ENCODE results near the gene SERPINB1.
"Not testable (repeated sequence)": the region's sequence is repeated elsewhere in the genome, so short reads cannot be mapped to it uniquely, and the experiment has no call there.

The SERPINB1 gene

DNA sequence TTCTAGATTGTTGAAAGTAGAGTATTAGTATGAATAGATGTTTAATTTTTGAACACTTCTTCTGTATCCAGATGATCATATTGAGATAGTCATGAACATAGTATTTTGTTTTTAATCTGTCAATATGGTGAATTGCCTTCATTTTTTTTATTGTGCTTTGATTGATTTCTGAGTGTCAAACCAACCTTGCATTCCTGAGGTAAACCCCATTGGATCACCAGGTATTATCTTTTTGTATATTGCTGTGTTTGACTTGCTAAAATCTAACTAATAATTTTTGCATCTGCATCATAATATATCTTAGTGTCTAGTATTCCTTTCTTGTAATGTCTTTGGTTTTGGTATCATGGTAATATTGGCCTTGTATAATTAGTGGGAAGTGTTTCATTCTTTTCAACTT, 25.5 kb downstream of the SERPINB1 start:
- no peak for DNase-seq (ENCODE audit: low spot score)

DNA sequence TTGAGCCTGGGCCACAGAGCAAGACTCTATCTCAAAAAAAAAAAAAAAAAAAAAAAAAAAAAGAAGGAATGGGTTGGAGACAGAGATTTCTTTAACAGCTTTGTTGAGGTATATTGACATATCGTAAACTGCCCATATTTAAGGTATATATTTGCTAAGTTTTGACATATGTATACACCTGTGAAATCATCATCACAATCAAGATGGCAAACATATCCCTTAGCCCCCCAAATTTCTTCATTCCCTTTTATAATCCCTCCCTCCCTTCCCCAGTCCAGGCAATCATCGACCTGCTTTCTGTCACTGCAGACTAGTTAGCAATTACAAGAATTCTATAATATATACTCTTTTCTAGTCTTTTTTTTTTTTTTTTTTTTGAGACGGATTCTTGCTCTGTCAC, 29.0 kb downstream of the SERPINB1 start:
- no peak for DNase-seq (ENCODE audit: low spot score)

DNA sequence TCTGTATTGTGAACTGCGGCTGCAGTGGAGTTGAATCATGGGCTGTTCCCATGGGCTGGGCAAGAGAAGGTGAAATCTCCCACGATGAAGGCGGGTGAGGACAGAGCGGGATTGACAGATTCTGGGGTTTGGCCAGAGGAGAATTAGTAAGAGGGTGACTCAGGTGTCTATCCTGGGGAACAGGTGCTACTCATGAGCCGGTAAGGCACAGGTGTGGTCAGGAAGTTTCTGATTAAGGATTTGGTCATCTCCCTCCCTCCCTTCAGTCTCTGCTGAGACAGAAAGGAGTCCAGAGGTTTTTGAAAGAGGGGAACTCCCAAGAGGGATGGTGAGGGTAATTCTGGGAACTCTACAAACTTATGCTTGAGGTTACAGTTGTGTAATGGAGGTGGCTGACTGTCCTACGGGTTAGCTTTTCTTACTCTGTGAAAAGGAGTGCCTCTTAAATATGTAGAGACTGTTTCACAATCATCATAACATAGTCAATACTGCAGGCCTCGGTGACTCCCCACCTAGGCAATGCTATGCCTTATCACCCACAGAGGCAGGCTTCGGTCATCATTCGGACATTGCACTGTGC, 31.5 kb downstream of the SERPINB1 start:
- no peak for DNase-seq (ENCODE audit: low spot score)

DNA sequence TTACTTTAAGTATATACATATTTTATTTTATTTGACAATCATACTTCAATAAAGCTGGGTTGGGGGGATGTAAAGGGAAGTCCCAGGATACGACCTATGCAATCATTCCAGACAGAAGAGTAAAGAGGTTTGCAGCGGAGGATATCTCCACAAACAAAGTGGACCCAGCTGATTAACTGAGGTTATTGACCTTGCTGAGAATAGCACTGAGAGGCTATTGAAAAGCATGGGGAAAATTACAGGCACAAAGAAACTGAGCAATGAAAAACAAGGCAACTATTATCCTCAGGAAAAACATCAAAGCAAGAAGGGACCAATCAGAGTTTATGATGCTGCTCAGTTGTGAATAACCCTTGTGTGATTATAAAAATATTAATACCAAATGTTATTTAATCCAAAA, 32.6 kb downstream of the SERPINB1 start:
- no peak for DNase-seq (ENCODE audit: low spot score)

DNA sequence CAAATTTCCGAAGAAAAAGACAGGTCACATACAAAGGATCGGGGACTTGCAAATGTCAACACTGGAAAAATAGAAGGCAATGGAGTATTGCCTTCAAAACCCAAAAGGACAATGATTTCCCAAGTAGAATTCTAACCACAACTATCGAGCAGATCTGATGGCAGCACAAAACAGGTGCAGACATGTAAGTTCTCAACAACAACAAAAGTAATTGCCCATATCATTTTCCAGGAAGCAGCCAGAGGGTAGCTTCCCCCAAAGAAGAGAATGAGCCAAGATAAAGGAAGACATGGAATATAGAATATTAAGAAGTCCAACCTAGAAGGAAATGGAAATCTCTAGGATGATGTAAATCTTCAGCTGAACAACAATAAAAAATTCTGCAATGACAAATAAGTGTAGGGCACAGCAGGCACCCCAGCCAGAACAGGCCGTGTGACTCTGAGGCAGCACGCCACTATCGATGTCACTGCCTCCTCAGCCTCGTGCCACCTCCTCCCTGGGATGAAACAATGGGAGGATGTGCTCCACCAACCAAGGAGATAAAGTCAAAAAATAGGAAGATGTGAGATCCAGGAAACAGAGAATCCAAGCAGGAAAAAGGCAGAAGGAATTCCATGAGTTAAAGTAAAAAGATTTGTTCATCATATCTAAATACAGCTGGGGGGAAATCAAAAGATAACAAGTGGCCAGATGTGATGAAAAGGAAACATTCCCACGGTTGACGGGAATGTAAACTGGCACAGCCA, 34.1 kb downstream of the SERPINB1 start:
- no peak for DNase-seq (ENCODE audit: low spot score)

DNA sequence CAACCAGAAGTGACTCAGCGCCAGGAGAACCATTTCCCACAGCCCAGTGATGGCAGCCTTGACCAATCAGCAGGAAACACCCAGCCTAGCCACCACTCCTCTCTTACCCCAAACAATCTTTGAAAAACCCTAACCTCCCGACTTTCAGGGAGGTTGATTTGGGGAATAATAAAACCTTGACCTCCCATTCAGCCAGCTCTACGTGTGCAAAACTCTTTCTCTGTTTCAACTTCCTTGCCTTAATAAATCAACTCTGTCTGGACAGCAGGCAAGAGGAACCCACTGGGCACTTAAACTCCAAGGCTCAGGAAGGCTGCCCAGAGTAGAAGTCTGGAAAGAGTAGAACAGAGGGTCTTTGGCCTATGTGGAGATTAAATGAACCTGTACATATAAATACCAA, 35.0 kb downstream of the SERPINB1 start:
- DNase-seq (ENCODE audit: low spot score), result no peak

DNA sequence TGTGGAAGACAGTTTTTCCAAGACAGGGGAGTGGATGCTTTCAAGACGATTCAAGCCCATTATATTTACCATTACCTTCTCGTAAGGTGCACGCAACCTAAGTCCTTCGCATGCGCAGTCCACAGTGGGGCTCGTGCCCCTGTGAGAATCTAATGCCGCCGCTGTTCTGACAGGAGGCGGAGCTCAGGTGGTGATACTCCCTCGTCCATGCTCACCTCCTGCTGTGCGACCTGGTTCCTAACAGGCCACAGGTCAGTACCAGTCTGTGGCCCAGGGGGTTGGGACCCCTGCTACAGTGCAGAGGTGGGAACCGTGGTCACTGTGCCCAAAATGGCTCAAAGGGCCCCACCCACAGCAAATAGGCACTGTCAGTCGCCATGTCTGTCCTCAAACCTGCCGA, 36.6 kb downstream of the SERPINB1 start:
- no peak for DNase-seq (ENCODE audit: low spot score)

DNA sequence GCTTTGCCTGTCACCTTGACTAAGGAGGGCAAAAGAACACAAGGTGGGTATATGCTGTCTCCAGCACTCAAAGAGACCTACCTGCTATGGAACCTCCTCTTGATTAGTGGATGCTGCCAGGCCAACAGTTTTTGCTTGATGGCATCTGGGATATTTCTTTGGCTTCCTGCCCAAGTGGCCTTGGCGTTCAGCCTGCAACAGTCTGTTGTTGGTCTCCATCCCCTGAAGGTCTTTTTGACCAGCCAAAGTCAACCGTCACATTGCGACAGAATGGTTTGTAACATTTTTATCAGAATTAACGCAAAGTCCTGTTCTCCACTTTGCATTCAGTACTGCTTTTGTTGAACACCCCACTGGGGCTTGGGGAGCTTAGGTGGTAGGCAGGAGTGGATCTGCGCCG, 37.1 kb downstream of the SERPINB1 start:
- DNase-seq (ENCODE audit: low spot score), result no peak

DNA sequence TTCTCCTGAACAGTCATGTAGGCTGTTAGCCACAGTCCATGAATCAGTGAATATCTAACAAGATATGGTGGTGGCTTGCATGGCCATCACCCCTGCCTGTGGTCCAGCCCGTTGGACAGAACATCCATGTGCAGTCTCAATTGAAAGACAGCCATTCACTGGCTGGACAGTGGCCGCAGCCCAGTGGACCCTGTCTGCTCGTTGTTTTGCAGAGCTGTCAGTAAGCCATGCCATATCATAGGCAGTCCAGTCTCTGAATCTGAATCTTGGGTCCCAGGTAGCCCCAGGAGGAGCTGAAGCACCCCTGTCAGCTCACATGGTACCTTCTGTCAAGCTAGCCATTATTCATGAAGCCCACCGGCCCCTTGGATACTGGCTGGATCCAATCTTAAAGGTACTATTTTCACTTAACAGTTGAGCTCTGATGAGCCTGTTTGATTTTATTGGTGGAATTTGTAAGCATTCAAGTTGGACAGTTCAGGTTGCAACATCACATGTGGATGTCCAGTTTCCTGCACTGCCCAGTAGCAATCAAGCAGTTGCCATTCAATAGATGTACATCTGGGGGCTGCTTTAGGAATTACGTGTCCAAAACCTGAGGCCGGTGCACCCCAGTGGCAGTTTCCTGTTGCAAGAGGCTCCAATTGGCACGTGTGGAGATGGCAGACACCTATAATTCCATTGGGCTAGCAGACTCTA, 37.8 kb downstream of the SERPINB1 start:
- no peak for DNase-seq (ENCODE audit: low spot score)

DNA sequence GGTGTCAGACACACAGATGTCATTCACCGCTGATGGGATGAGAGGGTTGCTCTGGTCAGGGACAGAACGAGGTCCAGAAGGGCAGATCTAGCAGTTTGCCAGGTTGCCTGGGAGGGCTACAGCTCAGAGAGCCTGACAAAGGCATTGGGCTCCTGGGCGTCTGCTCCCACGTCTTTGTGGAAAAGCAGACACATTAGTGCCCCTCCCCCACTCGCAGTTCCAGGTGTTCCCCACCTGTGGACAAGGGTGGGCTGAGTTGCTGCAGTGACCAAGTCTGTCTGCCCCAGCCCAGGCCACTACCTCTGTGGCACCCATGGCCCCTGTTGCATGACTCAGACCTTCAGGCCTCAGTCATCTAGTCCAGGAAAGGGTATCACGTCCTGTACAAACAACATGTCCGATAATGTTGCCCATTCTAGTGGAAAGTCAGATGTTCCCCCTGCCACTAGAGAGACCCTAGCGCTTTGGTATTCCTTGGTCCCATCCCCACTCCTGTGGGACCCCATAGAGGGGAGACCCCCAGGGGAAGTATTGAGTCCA, 39.1 kb downstream of the SERPINB1 start:
- no peak for DNase-seq (ENCODE audit: low spot score)

DNA sequence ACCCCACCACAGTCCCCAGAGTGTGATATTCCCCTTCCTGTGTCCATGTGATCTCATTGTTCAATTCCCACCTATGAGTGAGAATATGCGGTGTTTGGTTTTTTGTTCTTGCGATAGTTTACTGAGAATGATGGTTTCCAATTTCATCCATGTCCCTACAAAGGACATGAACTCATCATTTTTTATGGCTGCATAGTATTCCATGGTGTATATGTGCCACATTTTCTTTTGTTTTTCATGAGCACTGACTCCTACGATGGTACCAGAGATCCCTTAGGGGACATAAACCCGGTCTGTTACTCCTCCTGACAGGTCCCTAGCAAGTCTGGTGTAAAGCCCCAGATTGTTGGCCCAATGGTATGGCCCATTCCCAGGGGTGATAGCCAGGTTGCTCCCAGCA, 40.0 kb downstream of the SERPINB1 start:
- DNase-seq (ENCODE audit: low spot score), result not testable (repeated sequence)

DNA sequence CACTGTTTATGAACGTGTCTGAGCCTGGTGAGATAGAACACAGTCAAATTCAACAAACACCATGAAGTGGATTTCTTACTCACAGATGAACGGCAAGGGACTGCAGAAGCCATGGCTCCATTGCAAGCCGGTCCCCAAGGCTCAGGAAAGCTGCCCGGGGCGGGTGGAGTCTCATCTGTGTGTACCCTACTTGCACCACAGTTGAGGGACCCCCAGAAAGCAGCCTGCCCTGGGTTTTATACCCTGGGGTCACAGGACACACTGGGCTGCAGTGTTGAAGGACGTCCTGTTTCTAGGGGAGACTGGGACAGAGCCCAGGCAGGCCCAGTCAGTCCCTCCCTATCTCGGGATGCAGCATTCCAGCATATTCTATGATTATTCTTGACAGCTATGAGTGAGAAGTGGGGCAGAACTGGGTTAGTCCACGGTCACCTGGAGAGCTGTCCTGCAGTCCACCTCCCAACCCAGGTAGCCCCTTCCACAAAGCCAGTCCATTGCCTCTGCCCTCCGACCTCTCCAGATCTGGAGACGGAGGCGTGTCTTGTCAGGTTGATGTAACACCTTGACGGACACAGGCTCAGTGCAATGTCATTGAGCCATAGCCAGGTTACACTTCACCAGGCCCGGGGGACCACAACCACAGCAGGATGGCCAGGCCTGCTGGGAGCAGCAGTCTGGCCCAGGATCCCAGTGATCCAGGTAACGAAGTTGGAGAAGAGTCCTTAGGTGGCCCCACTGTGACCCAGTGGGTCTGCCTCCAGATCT, 40.9 kb downstream of the SERPINB1 start:
- no peak for DNase-seq (ENCODE audit: low spot score)

DNA sequence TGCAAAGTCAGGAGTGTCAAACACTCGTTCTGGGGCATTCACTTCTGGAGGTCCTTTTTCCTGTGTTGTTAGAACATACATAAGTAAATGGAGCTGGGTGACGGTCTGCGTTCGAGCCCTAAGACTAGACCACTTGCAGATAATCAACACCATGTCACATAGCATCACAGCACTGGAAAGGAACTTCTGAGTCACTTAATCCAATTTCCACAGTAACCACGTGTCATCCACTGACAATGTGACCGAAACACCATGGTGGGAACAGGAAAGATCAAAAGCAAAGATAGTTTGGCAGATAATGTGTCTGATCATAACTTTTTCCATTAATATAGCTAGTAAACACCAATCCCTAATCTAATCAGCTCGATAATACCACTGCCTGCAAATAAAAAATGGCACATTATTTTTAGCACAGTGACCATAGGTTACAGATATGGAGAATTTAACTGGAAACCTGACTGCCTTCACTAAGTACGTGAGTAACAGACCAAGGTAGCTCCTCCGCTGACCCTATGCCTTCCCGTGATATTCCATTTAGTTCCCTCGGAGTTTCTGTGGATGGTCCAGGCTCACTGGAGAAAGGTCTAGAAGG, 41.6 kb downstream of the SERPINB1 start:
- DNase-seq (ENCODE audit: low spot score), result no peak

DNA sequence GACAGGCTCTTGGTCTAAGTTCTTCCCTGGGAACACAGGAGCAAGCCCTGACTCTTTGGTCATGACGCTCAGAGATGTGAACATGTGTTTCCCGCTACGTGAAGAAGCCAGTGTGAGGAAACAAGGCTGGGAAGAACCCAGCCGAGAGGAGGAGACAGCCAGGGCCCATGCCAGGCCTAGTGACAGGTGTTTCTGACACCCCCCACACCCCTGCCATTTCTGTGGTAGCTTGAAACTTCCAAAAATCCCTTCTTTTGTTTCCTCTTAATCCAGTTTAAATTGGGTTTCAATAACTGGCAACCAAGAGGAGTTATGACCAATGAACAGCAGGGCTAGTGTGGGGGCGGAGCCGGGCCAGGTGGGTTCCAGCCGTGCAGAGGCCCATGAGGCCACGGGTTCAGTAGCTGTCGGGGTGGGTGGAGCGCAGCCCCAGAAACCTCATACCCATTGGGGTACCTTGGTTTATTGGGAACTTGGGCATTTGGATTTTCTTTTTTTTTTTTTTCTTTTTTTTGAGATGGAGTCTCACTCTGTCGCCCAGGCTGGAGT, 43.0 kb downstream of the SERPINB1 start:
- DNase-seq (ENCODE audit: low spot score), result no peak

DNA sequence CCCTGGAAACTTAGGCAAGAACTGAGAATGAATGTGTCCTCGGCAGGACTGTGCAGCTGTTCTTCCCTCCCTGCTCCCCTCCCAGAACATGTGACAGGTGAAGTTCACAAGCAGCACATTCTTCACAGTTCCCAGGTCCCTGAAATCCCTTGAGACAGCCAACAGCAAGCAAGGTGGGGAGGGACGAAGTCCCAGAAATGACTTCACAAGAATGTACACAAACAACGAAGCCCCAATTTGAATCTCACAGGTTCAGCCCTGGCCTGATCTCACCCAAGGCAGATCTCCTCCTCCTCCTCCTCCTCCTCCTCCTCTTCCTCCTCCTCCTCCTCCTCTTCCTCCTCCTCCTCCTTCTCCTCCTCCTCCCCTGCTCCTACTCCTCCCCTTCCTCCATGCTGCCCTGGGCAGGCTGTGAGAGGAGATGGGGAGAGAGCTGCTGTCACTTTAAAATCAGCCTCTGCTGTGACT, 44.1 kb downstream of the SERPINB1 start:
- DNase-seq (ENCODE audit: low spot score), result no peak

DNA sequence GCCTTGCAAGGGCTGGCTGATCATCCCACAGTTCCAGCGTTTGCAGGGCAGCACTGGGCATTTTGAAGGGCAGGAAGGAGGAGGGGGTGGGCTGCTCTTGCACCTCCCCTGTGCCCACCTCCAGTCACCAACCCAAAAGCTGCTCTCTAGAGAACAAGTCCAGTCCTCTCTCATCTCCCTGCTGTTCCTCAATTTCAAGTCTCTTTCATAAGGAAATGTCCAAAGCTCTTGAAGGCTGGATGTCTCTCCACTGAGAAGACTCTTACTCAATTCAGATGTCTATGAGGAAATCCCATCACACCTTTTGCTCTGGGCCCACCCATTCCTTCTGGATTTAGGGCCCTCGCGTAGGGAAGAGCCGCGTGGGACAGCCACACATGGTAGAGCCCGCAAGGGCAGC, 44.8 kb downstream of the SERPINB1 start:
- no peak for DNase-seq (ENCODE audit: low spot score)

DNA sequence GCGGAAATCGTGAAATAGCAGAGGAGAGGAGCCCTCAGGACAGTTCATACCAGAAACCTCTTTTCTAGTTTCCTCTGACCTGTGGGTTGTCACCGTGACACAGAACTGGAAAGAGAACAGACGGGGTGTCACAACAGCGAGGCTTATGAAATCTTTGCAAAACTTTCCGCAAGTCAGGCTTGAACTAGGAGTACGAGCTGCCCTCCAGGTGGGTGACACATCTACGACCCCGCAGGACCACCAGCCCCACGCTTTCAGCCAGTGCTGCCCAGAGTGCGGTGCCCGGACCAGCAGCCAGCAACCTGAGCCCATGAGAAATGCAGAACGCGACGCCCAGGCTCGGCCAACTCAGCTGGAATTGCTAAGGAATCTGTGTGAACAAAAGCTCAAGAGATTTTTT, 45.7 kb downstream of the SERPINB1 start:
- DNase-seq (ENCODE audit: low spot score), result no peak

DNA sequence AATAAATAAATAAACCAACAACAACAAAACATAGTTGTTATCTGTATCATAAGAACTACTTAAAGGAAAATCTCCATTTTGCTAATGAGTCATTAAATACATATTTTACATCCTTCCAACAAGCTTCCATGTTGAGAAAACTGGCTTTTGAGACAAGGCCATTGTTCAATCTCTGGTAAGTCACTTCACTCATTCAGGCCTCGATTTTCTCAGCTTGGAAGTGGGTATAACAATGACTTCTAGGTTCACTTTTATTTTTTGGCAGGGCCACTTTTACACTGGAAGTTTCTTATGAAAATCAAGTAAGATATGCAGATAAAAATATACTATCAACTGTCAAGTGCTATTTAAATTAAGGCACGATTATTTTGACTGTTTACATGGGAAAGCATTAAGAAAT, 46.5 kb downstream of the SERPINB1 start:
- no peak for DNase-seq (ENCODE audit: low spot score)

DNA sequence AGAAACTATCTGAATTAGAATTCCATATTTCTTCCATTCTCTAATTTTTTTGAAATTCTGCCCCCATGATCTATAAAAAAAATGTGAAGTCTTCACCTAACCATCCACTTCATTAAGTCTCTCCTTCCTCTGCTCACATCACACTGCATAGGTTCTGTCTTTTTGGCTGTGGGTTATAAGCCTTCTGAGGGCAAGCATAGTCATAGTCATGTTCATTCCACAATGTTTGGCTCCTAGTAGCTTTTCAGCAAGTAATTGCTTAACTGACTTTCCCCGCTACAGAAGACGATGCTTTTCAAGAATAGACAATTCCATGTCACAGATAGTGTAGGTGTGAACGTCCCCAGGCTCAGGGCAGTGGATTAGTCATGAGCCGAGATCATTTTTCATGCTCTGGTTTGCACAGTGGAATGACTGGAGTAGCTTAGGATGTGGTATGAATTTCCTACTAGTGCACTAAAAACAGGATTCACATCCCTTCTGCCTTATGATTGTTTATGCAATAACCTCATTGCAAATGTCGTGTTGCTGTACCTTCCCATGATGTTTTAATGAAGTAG, 47.4 kb downstream of the SERPINB1 start:
- DNase-seq (ENCODE audit: low spot score), result no peak

DNA sequence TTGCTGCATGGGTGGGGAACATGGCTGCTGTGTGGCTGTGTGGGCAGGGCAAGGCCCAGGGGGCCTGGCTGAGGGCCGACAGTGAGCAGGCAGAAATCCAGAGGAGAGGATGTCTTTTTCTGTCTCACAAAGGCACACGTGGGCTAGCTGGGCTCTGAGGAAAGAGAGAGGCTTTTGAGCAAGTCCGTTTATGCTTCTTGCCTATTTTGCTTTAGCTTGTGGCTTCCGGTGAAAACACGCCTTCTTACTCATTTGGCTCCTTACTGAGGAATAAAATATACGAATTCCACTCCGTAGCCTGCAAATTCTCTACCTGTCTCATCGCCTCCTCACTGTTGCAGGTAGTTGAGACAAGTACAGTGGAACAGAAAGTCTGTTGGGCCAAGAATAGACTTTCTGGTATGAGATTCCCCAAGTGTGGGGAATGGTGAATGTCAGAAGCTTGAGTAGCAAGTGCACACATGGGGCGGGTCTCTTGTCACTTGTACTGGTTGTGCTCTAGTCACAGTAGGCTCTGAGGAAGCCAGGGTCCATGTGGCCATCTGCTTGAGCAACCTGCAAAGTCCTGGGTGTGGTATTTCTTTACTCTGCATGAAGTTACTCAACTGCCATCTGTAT, 48.0 kb downstream of the SERPINB1 start:
- no peak for DNase-seq (ENCODE audit: low spot score)

All from hematopoietic multipotent progenitor cell treated with erythropoietin and hydrocortisone succinate and interleukin-3 and kit ligand, for 15 days (in vitro differentiated cells).